ENCODE measurements around the gene KNDC1.

KNDC1 gene

GRCh38 chr10:133177380-133178157 is 17.6 kb downstream of the KNDC1 start:
- no peak for DNase-seq (ENCODE audit: low read depth in 2 of 2)

GRCh38 chr10:133178357-133179127 is 18.5 kb downstream of the KNDC1 start:
- DNase-seq (ENCODE audit: low read depth in 2 of 2), result no peak

DNA sequence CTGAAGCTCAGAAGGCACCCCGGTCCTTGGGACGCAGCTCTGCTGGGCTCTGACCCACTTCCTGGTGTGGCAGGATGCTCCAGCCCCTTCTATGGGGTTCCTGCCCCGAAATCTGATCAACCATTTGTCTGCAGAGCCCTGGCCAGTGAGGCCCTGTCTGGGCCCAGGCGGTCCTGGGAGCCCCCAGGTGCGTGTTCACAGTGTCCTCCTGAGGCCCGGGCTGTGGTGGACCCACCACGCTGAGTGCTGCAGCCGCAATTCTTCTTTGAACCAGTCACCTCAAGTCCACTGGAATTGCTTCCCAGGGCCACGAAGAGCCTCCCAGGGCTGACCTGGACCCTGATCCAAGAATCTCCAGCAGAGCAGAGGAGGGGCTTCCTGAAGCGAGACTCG is 19.1 kb downstream of the KNDC1 start:
- DNase-seq (ENCODE audit: low read depth in 2 of 2), result no peak

GRCh38 chr10:133179651-133180050 is 19.6 kb downstream of the KNDC1 start:
- DNase-seq (ENCODE audit: low read depth in 2 of 2), result no peak

- DNase-seq (ENCODE audit: low read depth in 2 of 2), result no peak
Measured at GRCh38 chr10:133180192-133180964, 20.4 kb downstream of the KNDC1 start.

GRCh38 chr10:133180965-133181639 is 21.1 kb downstream of the KNDC1 start:
- DNase-seq (ENCODE audit: low read depth in 2 of 2), result no peak

- no peak for DNase-seq (ENCODE audit: low read depth in 2 of 2)
Measured at GRCh38 chr10:133182190-133182589, 22.2 kb downstream of the KNDC1 start.

DNA sequence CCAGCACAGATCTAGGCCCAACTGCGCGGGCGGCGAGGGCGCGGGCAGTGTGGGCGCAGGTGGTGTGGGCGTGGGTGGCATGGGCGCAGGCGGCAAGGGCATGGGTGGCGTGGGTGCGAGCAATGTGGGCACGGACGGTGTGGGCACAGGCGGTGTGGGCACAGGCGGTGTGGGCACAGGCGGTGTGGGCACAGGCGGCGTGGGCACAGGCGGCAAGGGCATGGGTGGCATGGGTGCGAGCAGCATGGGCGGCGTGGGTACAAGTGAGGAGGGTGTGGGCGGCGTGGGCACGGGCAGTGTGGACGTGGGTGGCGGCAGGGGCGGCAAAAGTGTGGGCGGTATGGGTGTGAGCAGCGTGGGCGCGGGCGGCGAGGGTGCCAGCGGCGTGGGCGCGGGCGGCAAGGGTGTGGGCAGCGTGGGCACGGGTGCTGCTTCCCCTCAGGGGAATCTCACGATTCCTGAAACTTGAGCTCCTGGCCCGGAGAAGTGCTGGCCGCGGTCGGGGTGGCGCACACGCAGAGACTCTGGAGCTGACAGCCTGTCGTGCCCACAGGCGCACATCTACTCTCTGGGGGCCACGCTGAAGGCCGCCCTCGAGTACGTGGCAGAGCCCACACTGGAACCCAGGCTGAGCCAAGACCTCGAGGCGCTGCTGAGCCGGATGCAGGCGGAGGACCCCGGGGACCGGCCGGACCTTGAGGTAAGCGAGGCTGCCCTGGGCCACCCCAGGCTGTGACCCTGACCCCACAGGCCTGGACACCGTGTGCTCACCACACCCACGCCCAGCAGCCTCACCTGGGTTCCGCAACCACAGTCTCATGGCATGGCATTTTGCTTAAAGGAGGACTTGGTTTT is 23.0 kb downstream of the KNDC1 start:
- DNase-seq (ENCODE audit: low read depth in 2 of 2), result no peak

DNA sequence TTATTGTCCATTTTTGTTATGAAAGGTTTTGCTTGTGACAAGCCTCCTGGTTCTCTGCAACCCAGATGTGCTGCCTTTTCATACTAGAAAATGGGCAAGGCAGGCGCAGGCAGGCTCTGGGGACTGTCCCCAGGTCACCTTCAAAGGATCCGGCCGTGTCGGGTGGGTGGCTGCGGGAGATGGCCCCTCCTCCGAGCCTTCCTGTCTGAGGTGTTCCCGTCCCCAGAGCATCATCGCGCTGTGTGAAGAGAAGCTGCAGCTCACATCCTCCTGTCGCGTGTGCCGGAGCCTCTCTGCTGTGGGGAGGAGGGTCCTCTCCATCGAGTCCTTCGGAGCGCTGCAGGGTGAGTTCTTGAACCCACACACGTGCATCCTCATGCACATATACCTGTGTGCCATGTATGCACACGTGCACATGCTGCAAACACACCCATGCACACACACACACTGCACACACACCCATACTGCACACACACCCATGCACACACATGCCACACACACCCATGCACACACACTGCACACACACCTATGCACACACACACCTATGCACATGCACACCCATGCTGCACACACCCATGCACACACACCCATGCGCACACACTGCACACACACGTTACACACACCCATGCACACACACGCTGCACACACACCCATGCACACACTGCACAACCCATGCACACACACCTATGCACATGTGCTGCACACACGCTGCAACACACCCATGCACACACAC is 23.8 kb downstream of the KNDC1 start:
- DNase-seq (ENCODE audit: low read depth in 2 of 2), result no peak

GRCh38 chr10:133184591-133185244 is 24.7 kb downstream of the KNDC1 start:
- DNase-seq (ENCODE audit: low read depth in 2 of 2), result no peak

DNA sequence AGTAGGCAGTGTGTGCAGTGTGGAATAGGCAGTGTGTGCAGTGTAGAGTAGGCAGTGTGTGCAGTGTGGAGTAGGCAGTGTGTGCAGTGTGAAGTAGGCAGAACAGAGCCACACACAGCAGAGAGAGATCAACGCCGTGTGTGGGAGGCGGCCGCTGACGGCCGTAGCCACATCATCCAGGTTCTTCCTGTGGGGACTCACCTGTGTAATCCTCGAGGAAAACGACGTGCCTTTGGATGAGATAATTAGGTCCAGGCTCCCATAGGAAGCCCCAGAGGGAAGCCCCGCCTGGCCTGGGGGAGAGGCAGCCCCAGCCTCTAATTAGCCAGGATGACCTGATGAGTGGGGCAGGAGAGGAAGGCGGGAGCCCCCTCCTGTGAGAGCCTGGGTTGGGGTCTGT is 25.4 kb downstream of the KNDC1 start:
- DNase-seq (ENCODE audit: low read depth in 2 of 2), result no peak

GRCh38 chr10:133185916-133186315 is 25.9 kb downstream of the KNDC1 start:
- no peak for DNase-seq (ENCODE audit: low read depth in 2 of 2)

DNA sequence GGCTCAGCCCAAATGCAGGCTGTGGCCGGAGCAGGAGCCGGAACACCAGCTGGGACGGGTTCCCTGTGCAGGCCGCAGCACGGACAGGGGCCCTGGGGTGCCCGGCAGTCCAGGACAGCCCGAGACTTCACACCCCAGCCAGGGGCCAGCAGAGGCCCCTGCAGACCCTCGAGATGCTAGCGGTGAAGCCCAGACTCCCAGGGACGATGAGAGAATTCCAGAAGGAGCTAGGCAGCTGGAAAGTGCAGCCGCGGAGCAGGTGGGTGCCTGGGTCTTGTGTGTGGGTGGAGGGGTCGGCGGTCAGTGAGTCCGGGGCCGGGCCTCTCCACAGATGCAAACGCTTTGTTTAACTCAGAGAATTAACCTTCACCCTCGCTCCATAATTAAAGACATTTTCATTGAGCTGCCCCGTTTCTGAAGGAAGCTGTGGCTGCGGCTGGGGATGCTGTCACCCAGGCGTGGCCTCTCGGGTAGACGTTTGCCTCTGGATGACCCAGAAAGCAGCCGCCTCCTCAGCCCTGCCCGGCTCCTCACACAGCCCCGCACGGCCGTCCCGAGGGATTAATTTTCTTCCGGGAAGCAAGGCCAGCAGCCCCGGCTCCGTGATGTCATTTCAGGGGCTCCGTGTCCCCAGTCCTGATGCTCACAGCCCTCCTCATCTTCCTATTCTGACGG is 26.5 kb downstream of the KNDC1 start:
- DNase-seq (ENCODE audit: low read depth in 2 of 2), result no peak

- DNase-seq (ENCODE audit: low read depth in 2 of 2), result no peak
Measured at GRCh38 chr10:133187091-133187905, 27.3 kb downstream of the KNDC1 start.

GRCh38 chr10:133187906-133188681 is 28.1 kb downstream of the KNDC1 start:
- no peak for DNase-seq (ENCODE audit: low read depth in 2 of 2)

GRCh38 chr10:133189256-133189655 is 29.2 kb downstream of the KNDC1 start:
- no peak for DNase-seq (ENCODE audit: low read depth in 2 of 2)

GRCh38 chr10:133189726-133190125 is 29.7 kb downstream of the KNDC1 start:
- no peak for DNase-seq (ENCODE audit: low read depth in 2 of 2)
